Measurements from ENCODE around the gene NINL.

- TF ChIP-seq CTCF (IDR thresholded peaks at IDR 0.05) (no peak), POLR2A (IDR thresholded peaks at IDR 0.05) (no peak)
Observed at GRCh38 chr20:25485872-25486271, 99.5 kb downstream of the NINL start.
